AG10803 (cell line): ENCODE measurements around the gene KMT5C.
A peak's percentile ranks its signal among the peaks of the same experiment; 100 is the strongest.

Experiments
- DNase-seq: peaks from one replicate; pipeline ENCODE4 v3.0.0; 2010; ENCODE audit warnings: low read depth
- H3K4me3 ChIP-seq: 2 replicates; pipeline ENCODE4 v1.5.1; 2011; ENCODE audit warnings: mild to moderate bottlenecking, low read length, control low read depth
- TF ChIP-seq, protein P1 (sequence below): conservative IDR thresholded peaks from 2 replicates; pipeline ENCODE4 v1.5.1; 2011; ENCODE audit warnings: mild to moderate bottlenecking, low read length, control low read depth, inconsistent platforms

Gene KMT5C

DNA sequence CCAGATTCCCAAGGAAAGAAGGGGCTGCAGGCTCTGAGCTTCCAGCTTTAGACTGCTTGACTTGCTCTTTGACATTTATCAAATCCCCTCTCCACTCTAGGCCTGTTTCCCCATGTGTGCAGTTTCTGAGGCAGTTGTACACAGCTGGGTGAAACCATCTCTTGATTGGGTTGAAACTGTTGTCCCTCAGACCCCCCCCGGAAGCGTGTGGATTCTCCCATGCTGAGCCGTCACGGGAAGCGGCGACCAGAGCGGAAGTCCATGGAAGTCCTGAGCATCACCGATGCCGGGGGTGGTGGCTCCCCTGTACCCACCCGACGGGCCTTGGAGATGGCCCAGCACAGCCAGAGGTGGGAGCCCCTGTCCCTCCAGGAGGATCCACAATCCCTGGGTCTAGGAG, 36.2 kb upstream of the KMT5C start:
- DNase-seq: no peak
- no peak overlapping the region for H3K4me3 ChIP-seq
- TF ChIP-seq, protein P1, sequence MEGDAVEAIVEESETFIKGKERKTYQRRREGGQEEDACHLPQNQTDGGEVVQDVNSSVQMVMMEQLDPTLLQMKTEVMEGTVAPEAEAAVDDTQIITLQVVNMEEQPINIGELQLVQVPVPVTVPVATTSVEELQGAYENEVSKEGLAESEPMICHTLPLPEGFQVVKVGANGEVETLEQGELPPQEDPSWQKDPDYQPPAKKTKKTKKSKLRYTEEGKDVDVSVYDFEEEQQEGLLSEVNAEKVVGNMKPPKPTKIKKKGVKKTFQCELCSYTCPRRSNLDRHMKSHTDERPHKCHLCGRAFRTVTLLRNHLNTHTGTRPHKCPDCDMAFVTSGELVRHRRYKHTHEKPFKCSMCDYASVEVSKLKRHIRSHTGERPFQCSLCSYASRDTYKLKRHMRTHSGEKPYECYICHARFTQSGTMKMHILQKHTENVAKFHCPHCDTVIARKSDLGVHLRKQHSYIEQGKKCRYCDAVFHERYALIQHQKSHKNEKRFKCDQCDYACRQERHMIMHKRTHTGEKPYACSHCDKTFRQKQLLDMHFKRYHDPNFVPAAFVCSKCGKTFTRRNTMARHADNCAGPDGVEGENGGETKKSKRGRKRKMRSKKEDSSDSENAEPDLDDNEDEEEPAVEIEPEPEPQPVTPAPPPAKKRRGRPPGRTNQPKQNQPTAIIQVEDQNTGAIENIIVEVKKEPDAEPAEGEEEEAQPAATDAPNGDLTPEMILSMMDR: no peak

DNA sequence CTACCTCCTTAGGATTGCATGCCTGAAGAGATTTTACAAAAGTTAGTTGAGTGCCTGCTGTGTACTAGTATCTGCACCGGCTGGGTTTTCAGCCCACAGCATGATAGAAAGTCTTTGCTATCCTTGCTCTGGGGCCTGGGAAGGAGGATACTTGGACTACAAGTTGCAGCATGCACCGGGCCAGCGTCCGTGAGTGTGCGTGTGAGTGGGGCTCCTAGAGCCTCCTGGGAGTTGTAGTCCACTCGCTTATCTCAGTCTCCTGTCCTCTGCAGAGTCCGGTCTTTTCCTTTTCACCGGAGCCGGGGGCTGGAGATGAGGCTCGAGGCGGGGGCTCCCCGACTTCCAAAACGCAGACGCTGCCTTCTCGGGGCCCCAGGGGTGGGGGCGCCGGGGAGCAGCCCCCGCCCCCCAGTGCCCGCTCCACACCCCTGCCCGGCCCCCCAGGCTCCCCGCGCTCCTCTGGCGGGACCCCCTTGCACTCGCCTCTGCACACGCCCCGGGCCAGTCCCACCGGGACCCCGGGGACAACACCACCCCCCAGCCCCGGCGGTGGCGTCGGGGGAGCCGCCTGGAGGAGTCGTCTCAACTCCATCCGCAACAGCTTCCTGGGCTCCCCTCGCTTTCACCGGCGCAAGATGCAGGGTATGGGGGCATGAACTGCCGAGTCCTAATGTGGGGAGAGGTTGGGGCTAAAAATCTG, 35.2 kb upstream of the KMT5C start:
- peak; percentile 33 for DNase-seq

DNA sequence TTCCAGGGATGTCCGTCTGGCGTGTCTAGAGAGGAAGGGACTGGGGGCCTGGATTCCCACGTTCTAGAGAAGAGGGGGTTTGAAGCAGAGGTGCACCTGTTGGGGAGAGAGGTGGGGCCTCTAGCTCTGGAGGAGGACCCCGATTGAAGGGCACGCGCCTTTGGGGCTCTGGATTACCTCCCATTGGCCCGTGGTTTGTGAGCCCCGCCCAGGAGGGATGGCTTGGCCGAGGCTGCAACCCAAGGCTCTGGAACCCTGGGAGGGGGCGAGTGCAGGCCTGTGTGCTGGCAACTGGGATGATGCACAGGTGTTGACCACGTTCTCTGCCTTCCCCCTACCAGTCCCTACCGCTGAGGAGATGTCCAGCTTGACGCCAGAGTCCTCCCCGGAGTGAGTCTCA, 34.7 kb upstream of the KMT5C start:
- DNase-seq: no peak
- TF ChIP-seq, protein P1: no peak
- no peak overlapping the region for H3K4me3 ChIP-seq

More for the DNA sequence above, 35.2 kb upstream of the KMT5C start:
- TF ChIP-seq, protein P1: no peak
- no peak overlapping the region for H3K4me3 ChIP-seq

DNA sequence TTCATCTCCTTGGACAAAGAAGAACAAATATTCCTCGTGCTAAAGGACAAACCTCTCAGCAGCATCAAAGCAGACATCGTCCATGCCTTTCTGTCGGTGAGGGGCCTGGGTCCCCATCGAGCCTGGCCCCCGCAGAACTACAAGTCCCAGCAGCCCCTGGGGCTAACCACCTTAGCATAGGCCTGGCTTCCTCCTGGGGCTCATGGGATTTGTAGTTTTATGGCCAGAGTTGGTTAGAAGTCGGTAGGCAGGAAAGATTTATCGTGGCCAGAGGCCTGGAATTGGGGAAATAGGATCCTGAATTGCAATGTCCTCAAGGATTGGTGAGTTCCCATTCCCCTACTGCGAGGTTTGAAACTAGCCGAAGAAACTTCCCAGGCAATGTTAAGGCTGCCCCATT, 34.2 kb upstream of the KMT5C start:
- TF ChIP-seq, protein P1: no peak
- peak; percentile 22 for DNase-seq
- H3K4me3 ChIP-seq: no peak overlapping the region

DNA sequence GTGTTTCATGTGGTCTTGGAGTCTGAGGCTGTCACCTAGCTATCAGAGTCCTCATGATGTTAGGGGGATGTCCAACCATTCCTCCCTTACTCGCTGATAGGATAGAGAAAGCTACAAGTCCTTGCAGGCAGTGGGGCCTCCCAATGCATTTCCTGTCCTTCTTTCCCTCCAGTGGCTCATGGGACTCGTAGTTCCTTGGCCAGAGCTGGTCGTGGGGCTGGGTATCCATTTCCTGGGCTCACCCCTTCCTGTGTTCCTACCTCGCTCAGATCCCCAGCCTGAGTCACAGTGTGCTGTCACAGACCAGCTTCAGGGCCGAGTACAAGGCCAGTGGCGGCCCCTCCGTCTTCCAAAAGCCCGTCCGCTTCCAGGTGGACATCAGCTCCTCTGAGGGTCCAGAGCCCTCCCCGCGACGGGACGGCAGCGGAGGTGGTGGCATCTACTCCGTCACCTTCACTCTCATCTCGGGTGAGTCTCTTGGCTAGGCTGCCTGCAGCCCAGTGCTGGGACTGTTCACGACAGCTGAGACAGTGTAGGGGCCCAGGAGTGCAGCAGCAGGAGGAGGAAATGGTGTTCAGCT, 33.6 kb upstream of the KMT5C start:
- no peak for DNase-seq
- TF ChIP-seq, protein P1: no peak
- no peak overlapping the region for H3K4me3 ChIP-seq

DNA sequence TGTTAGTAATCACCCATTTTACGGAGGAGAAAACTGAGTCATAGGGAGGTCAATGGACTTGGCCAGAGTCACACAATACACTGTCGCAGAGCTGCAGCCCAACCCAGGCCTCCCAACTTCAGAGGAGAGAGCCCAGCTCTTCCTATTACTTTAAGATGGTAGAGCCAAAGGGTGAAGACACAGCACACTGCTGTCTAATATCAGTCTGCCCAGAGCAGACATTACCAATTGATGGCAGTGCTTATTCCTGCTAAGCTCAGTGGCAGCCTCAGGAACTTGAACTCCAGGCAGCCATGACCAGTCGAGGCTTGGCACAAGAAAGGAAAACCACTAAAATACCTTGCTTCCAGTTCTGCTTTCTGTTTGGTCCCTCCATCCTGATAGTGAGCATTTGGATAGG, 33.0 kb upstream of the KMT5C start:
- TF ChIP-seq, protein P1: no peak
- no peak for DNase-seq
- no peak overlapping the region for H3K4me3 ChIP-seq

DNA sequence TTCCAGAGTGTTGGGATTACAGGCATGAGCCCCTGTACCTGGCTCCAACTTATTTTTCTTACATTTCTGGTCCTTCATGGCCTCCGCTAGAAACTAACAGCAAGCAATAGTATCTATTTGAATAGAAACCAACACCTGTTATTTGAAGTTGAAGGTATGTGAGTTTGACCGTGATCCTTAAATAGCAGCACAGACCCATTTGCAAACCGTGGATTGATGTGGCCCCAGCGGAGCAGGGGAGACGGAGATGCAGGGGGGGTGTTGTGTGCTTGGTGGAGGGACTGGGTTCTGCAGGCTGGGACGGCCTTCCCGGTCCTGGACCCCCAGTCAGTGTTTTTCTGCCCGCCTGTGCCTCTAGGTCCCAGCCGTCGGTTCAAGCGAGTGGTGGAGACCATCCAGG, 31.4 kb upstream of the KMT5C start:
- no peak for DNase-seq
- TF ChIP-seq, protein P1: no peak
- H3K4me3 ChIP-seq: no peak overlapping the region
